ENCODE results near the gene SRRM4. TPM values are rescaled to one million over a fixed set of nuclear protein-coding genes. Genes with fewer than 3 reads are reported as not detected.

Gene SRRM4
- total RNA-seq, 1 donor from 2014 or later: not detected

DNA sequence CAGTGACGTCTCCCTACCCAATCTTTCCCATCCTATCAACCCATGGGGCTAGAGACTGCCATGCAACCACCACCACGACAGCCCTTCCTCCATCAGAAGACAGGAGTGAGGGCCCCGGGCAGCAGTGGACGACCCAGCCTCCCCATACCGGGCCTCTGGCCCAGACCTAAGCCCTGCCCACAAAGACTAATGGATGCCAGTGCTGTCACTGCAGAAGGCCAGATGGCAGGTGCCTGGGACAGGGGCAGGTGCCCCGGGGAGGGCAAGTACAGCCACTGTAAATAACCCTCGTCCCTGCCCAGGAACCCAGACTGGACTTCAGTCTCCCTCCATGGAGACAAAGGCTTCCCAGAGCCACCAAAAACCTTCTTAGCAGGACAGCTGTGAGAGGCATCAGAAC lies 177.1 kb downstream of the SRRM4 start:
- intact Hi-C loops (cut with micrococcal nuclease): no loop called here

DNA sequence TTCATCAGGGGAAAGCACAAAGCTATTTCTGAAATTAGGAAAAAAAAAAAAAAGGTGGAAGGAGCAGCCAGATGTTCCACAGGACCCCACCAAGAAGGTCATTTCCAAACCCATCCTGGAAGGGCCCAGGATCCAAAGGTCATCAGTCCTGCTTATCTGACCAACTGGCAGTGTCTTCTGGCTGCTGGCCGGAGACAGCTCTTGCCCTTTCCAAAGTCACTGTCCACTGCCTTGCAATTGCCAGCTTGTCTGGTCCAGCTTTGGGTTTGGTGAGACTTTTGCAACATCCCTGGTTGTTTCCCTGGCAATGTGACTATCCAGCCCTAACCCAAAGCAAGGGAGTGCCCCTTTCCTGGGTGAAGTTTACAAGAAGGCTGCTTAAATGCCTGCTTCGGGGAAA lies 178.5 kb downstream of the SRRM4 start:
- intact Hi-C loops (cut with micrococcal nuclease): no loop called here

DNA sequence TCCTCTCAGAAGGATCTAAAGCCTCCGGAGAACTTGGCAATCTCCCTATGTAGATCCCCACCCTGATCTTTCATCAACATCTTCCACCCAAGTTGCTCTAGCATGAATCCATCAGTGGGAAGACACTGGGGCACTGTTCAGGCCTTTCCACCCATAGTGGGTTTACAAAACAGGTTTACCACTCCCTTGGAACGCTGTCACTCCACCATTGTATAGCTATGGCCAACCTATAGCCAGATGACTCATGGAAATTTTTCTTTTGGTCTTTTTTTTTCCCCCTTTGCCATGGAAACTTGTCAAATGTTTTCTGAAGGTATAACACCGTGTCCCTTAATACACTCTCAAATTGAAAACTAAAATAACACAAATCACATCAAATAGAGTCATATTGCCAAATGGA lies 186.6 kb downstream of the SRRM4 start:
- intact Hi-C loops (cut with micrococcal nuclease): no loop called here

DNA sequence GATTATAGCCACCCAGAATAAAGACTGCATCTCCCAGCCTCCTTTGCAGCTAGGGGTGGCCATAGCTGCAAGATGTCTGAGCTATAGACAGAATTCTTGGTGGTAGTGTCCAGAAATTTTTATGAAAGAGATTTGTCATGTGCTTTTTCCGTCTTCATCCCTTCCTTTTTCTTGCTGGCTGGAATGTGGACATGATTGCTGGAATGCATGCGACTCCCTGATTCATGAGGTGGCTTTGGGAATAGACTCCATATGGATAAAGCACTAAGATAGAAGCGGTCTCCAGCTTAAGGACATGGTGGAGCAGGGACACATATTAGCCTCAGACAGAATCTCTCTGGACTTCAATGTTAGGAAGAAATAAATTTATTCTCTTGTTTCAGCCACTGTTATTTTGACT lies 187.4 kb downstream of the SRRM4 start:
- intact Hi-C loops (cut with micrococcal nuclease): no loop called here

DNA sequence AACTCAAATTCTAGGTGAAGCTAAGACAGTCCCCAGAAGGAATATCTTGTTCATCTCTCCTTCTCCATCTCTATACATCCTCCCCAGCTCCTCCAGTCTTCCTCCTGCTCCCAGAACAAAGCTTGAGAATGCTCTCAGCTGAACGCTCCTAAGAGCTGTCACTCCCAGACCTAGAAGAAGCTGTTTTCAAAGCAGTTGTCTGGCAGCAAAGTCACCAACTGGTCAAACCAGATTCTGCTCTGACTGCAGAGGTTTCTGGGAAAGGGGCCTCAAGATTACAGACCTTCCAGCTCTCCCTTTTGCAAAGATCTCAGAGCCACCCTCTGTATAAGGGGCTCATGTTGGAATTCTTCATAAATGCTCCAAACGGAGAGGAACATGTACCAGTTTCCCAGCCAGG lies 187.8 kb downstream of the SRRM4 start:
- intact Hi-C loops (cut with micrococcal nuclease): no loop called here

DNA sequence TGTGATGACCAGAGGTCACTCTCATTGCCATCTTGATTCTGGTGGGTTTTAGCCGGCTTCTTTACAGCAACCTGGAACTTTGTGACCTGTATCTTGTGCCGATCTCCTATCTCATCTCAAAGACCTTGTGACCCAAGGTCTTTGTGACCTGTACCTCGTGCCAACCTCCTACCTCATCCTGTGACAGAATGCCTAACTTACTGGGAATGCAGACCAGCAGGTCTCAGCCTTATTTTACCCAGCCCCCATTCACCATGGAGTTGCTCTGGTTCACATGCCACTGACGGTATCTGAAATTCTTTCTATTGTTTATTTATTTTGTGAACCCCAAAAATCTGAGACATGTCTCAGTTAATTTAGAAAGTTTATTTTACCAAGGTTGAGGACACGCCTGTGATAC lies 189.9 kb downstream of the SRRM4 start:
- intact Hi-C loops (cut with micrococcal nuclease): no loop called here

DNA sequence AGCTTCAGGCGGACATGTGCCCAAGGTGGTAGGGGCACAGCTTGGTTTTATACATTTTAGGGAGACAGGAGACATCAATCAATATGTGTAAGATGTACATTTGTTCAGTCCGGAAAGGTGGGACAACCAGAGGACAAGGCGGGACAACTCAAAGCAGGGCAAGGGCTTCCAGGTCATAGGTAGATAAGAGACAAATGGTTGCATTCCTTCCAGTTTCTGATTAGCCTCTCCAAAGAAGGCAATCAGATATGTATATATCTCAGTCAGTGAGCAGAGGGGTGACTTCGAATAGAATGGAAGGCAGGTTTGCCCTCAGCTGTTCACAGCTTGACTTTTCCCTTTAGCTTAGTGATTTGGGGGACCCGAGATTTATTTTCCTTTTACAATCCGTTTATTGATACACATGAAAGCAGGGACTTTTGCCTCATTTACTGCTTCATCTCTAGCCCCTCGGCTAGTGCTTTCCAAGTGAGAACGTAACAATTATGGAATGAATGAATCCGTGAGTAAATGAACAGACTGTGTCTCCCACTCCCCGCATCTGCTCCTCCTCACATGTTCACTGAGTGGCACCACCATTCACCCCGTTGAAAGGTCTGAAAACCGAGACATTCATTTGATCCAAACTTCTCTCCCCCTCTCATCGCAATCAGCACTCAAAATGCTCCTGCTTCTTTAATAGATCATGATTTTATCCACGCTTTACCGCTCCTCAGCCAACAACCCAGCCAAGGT lies 190.5 kb downstream of the SRRM4 start:
- intact Hi-C loops (cut with micrococcal nuclease): no loop called here

DNA sequence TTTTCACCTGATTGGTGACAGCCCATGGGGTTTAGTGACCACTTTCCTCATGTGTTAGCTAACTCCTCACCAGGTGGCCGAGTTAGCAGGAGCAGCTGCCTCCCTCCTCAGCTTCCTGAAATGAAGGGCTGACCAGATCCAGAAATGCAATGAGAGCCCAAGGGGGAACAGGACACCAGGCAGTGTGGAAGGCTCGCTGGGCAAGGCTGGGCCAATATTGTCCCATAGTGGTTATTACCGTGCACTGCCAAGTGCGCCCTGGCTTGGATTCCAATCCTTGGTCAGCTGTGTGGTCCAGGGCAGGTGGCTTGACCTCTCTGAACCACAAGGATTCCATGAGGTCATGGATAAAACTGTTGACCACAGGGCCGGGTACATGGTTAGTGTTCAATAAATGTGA lies 193.7 kb downstream of the SRRM4 start:
- intact Hi-C loops (cut with micrococcal nuclease): no loop called here

DNA sequence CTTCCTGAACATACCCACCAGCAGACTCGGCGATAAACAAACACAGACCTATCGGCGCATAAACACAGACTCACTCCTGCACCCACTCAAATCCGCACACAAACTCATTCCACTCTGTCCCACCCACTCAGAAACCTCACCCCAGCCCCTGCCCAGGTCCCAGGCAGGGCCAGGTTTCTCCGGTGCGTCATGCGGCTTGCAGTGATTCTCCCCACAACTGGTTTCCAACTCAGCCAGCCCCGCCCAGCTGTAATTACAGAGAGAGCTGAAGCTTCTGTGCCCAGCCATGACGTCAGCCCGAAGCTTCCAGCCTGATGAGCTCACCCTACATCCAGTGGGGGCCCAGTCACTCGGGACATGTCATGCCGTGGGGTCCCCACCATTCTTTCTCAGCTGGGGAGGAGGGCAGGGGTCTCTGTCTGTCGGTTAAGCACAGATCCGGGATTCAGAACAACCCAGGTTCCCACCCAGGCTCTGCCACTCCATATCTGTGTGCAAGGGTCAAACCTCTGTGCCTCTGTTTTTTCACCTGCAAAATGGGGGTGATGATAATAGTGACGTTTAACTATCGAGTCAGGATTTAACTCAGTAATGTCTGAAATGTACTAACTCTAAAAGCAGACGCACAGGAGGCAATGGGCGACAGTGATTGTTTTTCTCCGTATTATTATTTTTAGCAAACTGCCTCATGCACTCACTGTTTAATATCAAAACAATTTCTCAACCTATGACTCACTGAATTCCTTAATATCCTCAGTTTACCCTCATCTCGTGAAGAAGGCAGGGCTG lies 195.1 kb downstream of the SRRM4 start:
- intact Hi-C loops (cut with micrococcal nuclease): no loop called here

DNA sequence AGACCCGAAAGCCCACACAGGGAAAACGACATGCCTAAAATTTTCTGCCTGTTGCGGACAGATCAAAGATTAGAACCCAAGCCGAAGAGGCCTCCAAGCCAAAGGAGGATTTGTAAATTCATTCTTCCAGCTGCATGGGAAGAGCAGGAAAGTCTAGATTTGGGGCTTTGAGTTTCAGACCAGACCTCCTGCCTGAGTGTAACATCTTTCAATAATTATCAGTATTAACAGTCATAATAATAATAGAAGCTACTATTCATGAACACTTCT lies 195.7 kb downstream of the SRRM4 start:
- intact Hi-C loops (cut with micrococcal nuclease): no loop called here

DNA sequence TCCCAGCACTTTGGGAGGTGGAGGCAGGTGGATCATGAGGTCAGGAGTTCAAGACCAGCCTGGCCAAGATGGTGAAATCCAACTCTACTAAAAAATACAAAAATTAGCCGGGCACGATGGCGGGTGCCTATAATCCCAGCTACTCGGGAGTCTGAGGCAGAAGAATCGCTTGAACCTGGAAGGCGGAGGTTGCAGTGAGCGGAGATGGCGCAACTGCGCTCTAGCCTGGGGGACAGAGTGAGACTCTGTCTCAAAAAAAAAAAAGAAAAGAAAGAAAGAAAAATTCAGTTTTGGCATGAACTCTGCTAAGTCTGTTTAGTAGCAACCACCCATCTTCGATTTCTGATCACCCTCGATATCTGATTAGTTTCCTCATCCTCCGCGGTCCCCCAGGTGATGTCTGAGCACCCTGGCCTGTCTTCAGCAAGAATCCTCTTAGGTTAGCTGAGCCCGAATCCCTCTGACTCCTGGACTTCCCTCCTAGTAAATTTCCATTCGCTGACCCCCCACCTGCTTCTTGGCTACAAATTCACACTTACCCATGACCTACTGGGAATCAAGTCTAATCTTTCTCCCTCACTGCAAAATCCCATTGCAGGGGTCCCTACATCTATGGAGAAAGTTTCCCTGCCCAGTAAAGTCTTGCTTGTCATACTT lies 196.5 kb downstream of the SRRM4 start:
- intact Hi-C loops (cut with micrococcal nuclease): no loop called here

DNA sequence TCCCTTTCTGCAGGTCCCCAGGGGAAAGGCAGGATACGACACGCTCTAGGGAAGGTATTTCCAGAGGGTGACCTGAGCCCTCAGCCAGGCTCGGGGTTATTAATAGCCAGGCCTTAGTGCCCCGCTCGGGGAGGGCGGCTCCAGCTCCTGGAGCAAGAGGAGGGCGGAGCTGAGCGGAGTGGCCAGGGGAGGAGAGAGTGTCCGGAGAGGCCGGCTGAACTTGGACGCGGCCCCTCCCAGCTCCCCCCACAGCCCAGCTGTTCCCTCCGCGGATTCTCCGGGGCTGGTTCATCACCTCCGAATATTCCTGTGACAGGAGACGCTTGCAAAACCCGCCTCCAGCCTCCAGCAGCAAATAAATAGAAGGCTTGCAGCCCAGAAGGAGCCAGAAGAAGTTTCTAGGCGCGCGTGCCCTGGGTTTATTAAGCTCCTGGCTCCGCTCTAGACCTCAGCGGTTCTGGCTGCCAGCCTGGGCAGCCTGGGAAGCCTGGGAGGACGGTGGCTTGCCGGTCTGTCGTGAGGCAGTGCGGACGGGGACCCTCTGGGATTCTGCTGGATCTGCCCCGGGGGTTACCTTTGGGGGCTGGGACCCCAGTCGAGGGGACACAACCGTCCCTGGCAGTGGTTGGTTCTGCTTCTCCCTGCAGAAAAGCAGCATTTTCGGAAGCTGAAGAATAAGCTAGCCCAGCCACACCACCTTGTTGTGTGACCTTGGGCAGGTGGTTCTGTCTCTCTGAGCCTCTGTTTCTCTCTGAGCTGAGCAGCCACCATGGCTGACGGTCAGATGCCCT lies 197.4 kb downstream of the SRRM4 start, which contains the start of gene HSPB8:
HSPB8 (plus strand) TSS at position 388 of the 791 bp plus-strand sequence; CDS start at position 770, 382 bp downstream.
- intact Hi-C loops (cut with micrococcal nuclease): no loop called here

DNA sequence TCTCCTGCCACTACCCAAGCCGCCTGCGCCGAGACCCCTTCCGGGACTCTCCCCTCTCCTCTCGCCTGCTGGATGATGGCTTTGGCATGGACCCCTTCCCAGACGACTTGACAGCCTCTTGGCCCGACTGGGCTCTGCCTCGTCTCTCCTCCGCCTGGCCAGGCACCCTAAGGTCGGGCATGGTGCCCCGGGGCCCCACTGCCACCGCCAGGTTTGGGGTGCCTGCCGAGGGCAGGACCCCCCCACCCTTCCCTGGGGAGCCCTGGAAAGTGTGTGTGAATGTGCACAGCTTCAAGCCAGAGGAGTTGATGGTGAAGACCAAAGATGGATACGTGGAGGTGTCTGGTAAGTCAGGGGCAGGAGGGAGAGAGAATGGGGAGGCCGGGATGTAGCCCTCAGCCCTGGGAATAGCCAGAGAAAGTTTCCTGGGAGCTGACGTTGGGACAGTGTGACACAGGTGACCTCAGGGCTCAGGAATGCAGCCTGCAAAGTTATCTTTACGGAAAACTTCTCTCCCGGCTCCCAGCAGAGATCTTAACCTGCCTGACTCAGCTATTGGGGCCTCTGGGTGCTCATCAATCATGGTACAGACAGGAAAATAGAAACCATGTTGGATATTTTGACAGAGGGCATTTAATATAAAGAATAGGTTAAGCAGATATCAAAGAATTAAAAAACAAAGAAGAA lies 198.1 kb downstream of the SRRM4 start:
- intact Hi-C loops (cut with micrococcal nuclease): no loop called here

DNA sequence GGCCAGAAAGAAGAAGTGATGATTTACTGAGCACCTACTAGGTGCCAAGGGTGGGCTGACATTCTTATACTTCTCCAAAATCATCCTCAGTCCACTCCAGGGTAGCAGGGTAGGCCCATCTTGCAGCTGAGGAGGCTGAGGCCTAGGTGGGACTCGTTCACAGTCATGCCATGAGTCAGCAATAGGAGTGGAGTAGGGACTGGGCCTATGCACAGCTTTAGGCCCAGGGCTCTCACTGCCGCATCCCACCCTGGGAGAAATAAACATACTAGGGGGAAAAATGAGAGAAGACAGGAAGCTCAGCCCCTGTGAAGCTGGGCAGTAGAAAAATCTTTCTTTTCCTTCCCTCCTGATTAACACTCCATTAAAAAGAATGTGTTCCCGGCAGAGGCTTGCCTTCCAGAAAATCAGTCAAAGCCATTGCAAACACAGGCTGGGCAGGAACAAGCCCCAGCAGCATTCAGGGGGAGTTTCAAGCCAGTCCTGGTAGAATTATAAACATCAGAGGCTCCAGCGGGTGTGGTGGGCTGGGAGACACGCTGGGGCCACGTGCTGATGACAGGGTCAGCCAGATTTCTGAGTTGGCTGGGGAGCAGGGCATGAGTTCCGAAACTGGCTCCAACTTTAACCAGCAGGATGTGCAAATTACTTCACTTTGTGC lies 199.2 kb downstream of the SRRM4 start:
- intact Hi-C loops (cut with micrococcal nuclease): no loop called here

DNA sequence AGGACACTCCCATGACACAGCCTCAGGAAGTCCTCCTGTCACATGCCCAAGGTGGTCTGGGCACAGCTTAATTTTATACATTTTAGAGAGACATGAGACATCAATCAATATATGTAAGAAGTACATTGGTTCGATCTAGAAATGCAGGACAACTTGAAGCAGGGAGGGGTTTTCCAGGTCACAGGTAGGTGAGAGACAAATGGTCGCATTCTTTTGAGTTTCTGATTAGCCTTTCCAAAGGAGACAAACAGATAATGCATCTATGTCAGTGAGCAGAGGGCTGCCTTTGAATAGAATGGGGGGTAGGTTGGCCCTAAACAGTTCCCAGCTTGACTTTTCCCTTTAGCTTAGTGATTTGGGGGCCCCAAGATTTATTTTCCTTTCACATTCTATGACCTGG lies 199.9 kb downstream of the SRRM4 start:
- intact Hi-C loops (cut with micrococcal nuclease): no loop called here

DNA sequence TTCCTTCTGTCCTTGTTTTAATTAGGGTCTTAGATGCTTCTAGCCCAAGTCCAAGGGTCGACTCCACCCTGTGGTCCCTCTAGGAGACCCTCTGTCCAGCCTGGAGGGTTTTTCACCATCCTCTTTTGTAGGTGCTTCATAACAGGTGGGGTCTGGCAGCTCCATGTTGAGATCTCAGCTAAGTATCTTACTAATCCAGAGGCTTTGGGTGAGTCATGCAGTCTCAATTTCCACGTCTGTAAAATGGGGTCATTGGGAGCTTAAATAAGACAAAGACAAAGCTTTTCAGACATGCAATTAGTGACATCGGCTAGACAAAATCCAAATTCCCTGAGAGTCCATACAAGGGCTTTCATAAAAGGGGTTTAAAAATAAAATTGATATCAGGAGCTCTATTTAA lies 200.6 kb downstream of the SRRM4 start:
- intact Hi-C loops (cut with micrococcal nuclease): no loop called here

DNA sequence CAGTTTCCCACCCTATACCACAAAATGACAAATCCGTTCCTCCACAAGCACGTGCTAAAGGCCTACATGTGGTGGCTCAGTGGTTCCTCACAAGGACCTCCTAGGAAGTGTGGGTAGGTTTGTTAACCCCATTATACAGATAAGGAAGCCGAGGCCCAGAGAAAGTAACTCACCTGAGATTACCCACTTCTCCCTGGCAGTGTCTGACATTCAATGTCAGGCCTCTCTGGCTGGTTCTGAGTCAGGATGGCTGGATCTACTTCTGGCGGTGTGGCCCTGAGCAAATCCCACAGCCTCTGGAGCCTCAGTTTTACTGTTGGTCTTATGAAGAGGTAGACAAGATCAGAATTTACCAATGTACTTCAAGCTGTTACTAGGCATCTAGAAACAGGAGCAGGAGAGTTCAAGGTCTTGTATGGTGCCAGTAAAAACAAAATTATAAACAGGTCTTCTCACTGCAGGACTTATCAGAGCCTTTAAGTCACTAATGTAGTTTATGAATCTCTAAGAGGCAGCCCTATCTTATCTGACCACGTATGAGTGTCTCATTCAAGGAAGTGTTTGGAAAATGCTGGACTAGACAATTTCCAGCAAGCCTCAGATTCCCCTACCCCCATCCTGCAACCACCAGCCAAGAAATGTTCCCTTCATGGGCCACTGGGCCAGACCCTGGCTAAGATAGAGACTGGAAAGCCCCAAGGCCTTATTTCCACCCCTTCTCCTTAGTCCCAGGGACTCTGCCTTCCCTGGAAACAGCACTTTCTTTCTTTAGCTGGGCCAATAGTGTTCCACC lies 201.6 kb downstream of the SRRM4 start:
- intact Hi-C loops (cut with micrococcal nuclease): no loop called here

DNA sequence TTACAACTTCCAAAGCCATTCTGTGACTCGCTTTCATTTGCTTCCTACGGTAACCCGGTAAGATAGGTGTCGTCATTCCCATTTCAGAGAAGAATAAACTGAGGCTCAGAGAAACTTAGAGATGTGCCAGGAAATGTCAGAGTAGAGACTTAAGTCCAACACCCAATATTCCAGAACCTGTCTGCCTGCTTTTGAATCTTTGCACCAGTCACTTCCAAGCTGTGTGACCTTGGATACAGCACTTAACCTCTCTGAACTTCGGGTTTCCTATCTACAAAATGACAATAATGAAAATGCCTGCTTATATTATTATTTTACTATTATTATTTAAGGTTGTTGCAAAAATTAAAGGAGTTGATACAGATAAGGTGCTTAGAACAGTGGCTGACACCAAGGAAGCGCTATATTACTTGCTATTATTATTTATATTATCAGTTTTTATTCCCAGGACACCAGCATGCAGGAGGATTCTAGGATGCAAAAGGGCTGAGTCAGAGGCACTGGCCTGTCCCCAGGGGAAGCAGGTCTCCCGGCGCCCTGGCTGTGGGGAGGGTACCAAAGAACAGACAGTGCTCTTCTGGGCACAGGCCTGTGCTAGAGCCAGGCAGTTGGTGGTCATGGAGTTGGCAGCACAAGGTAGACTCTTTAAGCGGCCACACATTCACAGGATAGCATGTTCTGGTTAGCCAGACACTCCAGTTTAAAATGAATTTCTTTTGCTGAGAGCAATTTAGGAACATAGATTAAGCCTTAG lies 202.8 kb downstream of the SRRM4 start:
- intact Hi-C loops (cut with micrococcal nuclease): no loop called here

DNA sequence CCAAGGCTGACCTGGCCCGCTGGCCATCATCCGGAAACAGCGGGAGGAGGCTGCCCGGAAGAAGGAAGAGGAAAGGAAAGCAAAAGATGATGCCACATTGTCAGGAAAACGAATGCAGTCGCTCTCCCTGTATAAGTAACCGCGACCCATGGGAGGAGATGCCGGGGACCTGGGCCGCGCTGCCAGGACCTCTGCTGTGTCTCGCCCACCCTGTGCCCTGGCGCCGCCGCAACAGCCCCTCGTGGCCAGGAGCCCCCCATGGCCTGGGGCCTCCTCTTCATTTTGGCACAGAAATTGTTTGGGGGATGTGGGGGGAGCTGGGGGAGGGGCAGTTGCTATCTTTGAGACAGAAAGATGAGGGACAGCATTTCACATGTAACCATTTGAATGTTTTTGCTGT lies 213.9 kb downstream of the SRRM4 start:
- intact Hi-C loops (cut with micrococcal nuclease): no loop called here

Data from T-helper 2 cell treated with Interferon-gamma antibody and Interleukin-4, amounts not matched to agents 100 ng/mL and 5 ng/mL, for 36 hours (primary cell).